Measurements from ENCODE around the gene SYNGR1.
A peak's percentile ranks its signal among the peaks of the same experiment; 100 is the strongest.
"Not testable (repeated sequence)": the region's sequence is repeated elsewhere in the genome, so short reads cannot be mapped to it uniquely, and the experiment has no call there.

The SYNGR1 gene

GRCh38 chr22:39350757-39351688 lies 1.2 kb downstream of the SYNGR1 start:
- DNase-seq (ENCODE audit: low read depth), result no peak

GRCh38 chr22:39351689-39352214 lies 2.0 kb downstream of the SYNGR1 start:
- no peak for DNase-seq (ENCODE audit: low read depth)

GRCh38 chr22:39352306-39352891 lies 2.6 kb downstream of the SYNGR1 start:
- no peak for DNase-seq (ENCODE audit: low read depth)

- no peak for DNase-seq (ENCODE audit: low read depth)
These were observed 3.6 kb downstream of the SYNGR1 start for GRCh38 chr22:39353346-39353745.

GRCh38 chr22:39355080-39355479 lies 5.3 kb downstream of the SYNGR1 start:
- DNase-seq (ENCODE audit: low read depth), result no peak

- DNase-seq (ENCODE audit: low read depth), result not testable (repeated sequence)
These were observed 6.0 kb downstream of the SYNGR1 start for GRCh38 chr22:39355805-39356204.

GRCh38 chr22:39356464-39356863 lies 6.7 kb downstream of the SYNGR1 start:
- no peak for DNase-seq (ENCODE audit: low read depth)

GRCh38 chr22:39357110-39358108 lies 7.6 kb downstream of the SYNGR1 start:
- not testable (repeated sequence) for DNase-seq (ENCODE audit: low read depth)

GRCh38 chr22:39358197-39358596 lies 8.4 kb downstream of the SYNGR1 start:
- not testable (repeated sequence) for DNase-seq (ENCODE audit: low read depth)

GRCh38 chr22:39359659-39360195 lies 9.9 kb downstream of the SYNGR1 start:
- no peak for DNase-seq (ENCODE audit: low read depth)

- no peak for DNase-seq (ENCODE audit: low read depth)
These were observed 10.5 kb downstream of the SYNGR1 start for GRCh38 chr22:39360242-39360641.

- DNase-seq (ENCODE audit: low read depth), result no peak
These were observed 11.1 kb downstream of the SYNGR1 start for GRCh38 chr22:39360674-39361413.

GRCh38 chr22:39361496-39361895 lies 11.7 kb downstream of the SYNGR1 start:
- DNase-seq (ENCODE audit: low read depth), result no peak

GRCh38 chr22:39362271-39362670 lies 12.5 kb downstream of the SYNGR1 start:
- DNase-seq (ENCODE audit: low read depth), result no peak

- DNase-seq (ENCODE audit: low read depth), result no peak
These were observed 13.1 kb downstream of the SYNGR1 start for GRCh38 chr22:39362932-39363331.

GRCh38 chr22:39363751-39364515 lies 14.1 kb downstream of the SYNGR1 start:
- peak; percentile 21 for DNase-seq (ENCODE audit: low read depth)

- DNase-seq (ENCODE audit: low read depth), result no peak
These were observed 15.1 kb downstream of the SYNGR1 start for GRCh38 chr22:39364714-39365491.

GRCh38 chr22:39365492-39365780 lies 15.6 kb downstream of the SYNGR1 start:
- no peak for DNase-seq (ENCODE audit: low read depth)

- DNase-seq (ENCODE audit: low read depth), result no peak
These were observed 17.2 kb downstream of the SYNGR1 start for GRCh38 chr22:39367035-39367434.

All from CMK (cell line).